K562 (cell line): ENCODE measurements around the gene CSMD2. TPM values are rescaled to one million over a fixed set of nuclear protein-coding genes. Genes with fewer than 3 reads are reported as not detected.

Experiments
- ATAC-seq: fragments of 200-7000 bp; cut with Tn5 transposase; 3 replicates; pipeline ENCODE4 v1.9.1; 2020; ENCODE audit warnings: moderate library complexity
- BruUV-seq: library from RNA; stranded (reverse); fragments of 400-500 nt; replicated peaks from 2 replicates; lab custom pipeline; 2021; lab: Mats Ljungman, UMichigan
- CTCF ChIA-PET: fragments of 300-600 bp; formaldehyde crosslinking; extraction: SDS; loops from one replicate; lab custom pipeline; 2021; ENCODE audit warnings: low intra/inter-chr PET ratio; lab: Yijun Ruan, JAX
- POLR2A ChIA-PET: fragments of 300-600, 350-650 bp; sonication (Branson Sonifier 250); formaldehyde crosslinking; extraction: SDS; loops from one replicate; lab custom pipeline; 2021; ENCODE audit warnings: antibody characterized with exemption, inconsistent platforms; lab: Yijun Ruan, JAX
- DNase-seq, 4 experiments: peaks; one replicate each; pipeline versions ENCODE4 v3.0.0 to v3.0.0-alpha.2; 2011 to 2018; ENCODE audit warnings: low spot score in 3 of 4, mixed read lengths in 3 of 4; ENCODE audit errors: extremely low read depth in 1 of 4
- FAIRE-seq: peaks from 2 replicates; lab custom pipeline; 2011; peaks lifted over from hg19 to GRCh38; lab: Jason Lieb, UNC
- H2AFZ ChIP-seq: 2 replicates; pipeline ENCODE4 v1.6.0; 2011; ENCODE audit warnings: low read depth, low read length, control low read depth, inconsistent platforms
- H3K27ac ChIP-seq: fragments of 200-600 bp; 3 replicates; pipeline ENCODE4 v1.8.0; 2011; ENCODE audit warnings: low read depth, mild to moderate bottlenecking, control low read depth, inconsistent platforms, low read length, moderate library complexity, mixed read lengths; ENCODE audit errors: extremely low read depth
- H3K27me3 ChIP-seq, 2 experiments: fragments of 300-600 bp in 1 of 2; 2 replicates in 1 of 2; 3 replicates in 1 of 2; pipeline versions ENCODE4 v1.6.0 to v1.8.0; 2011; ENCODE audit warnings: inconsistent platforms in 2 of 2, low read length in 2 of 2, mild to moderate bottlenecking in 1 of 2, mixed read lengths in 1 of 2, moderate library complexity in 1 of 2; ENCODE audit not compliant: control insufficient read depth in 2 of 2, insufficient read depth in 2 of 2
- H3K36me3 ChIP-seq: fragments of 300-600 bp; 3 replicates; pipeline ENCODE4 v1.8.0; 2011; ENCODE audit warnings: mild to moderate bottlenecking, low read length, inconsistent platforms; ENCODE audit not compliant: control insufficient read depth, insufficient read depth
- H3K4me1 ChIP-seq, 2 experiments: fragments of 200-600 bp in 1 of 2; replicated peaks in 1 of 2; 2 replicates in 1 of 2; 3 replicates in 1 of 2; pipeline versions ENCODE4 v1.5.1 to v1.8.0; 2011; ENCODE audit warnings: inconsistent platforms in 2 of 2, low read length in 2 of 2, mild to moderate bottlenecking in 1 of 2, mixed read lengths in 1 of 2, moderate library complexity in 1 of 2; ENCODE audit not compliant: control insufficient read depth in 2 of 2, insufficient read depth in 2 of 2
- H3K4me2 ChIP-seq: 2 replicates; pipeline ENCODE4 v1.6.1; 2011; ENCODE audit warnings: low read length, control low read depth, inconsistent platforms, mixed read lengths; ENCODE audit not compliant: insufficient read depth
- H3K4me3 ChIP-seq: fragments of 200-600 bp; sonication (generic), shearing (Covaris generic); 2 replicates; pipeline ENCODE4 v1.5.1; 2016; ENCODE audit warnings: control low read depth, inconsistent platforms
- H3K79me2 ChIP-seq: fragments of 200-600 bp; 3 replicates; pipeline ENCODE4 v1.8.0; 2011; ENCODE audit warnings: low read length, inconsistent platforms; ENCODE audit not compliant: control insufficient read depth, insufficient read depth
- H3K9ac ChIP-seq, 2 experiments: 2 replicates each; pipeline versions ENCODE4 v1.6.0 to v1.6.1; 2011; ENCODE audit warnings: low read depth in 2 of 2, low read length in 2 of 2, control low read depth in 1 of 2, inconsistent platforms in 1 of 2, mild to moderate bottlenecking in 1 of 2, mixed read lengths in 1 of 2; ENCODE audit not compliant: insufficient read depth in 1 of 2
- H3K9me1 ChIP-seq: one replicate; pipeline ENCODE4 v1.6.0; 2011; ENCODE audit warnings: inconsistent platforms, mild to moderate bottlenecking, low read length, moderate library complexity; ENCODE audit not compliant: control insufficient read depth, insufficient read depth
- H3K9me3 ChIP-seq: replicated peaks from 2 replicates; pipeline ENCODE4 v1.5.1; 2011; ENCODE audit warnings: low read depth, low read length, inconsistent platforms; ENCODE audit not compliant: control insufficient read depth, insufficient read depth
- H4K20me1 ChIP-seq: replicated peaks from 2 replicates; pipeline ENCODE4 v1.6.1; 2011; ENCODE audit warnings: low read length, inconsistent platforms, mixed read lengths; ENCODE audit not compliant: control insufficient read depth, insufficient read depth
- CC2D1A ChIP-seq: fragments of 450-650 bp; IDR thresholded peaks from 2 replicates; pipeline ENCODE4 v1.6.1; 2017; ENCODE audit warnings: mild to moderate bottlenecking
- HEY1 ChIP-seq: fragments of 250-450 bp; sonication (Bioruptor Pico); IDR thresholded peaks from 2 replicates; pipeline ENCODE4 v1.5.0; 2020; ENCODE audit warnings: mild to moderate bottlenecking, moderate library complexity, borderline replicate concordance
- THAP12 ChIP-seq: fragments of 250-450 bp; sonication (Bioruptor Pico); IDR thresholded peaks from 2 replicates; pipeline ENCODE4 v1.9.0; 2021; ENCODE audit warnings: mild to moderate bottlenecking, inconsistent platforms
- ZBTB1 ChIP-seq: sonication (generic); formaldehyde crosslinking; IDR thresholded peaks from 2 replicates; pipeline ENCODE4 v1.8.1; 2023; ENCODE audit warnings: missing genetic modification reagents, low read depth, mild to moderate bottlenecking, borderline replicate concordance
- ZFPM2 ChIP-seq: fragments of 250-450 bp; sonication (Bioruptor Pico); IDR thresholded peaks from 2 replicates; pipeline ENCODE4 v1.5.1; 2022; ENCODE audit warnings: mild to moderate bottlenecking
- ZNF134 ChIP-seq: fragments of 250-450 bp; sonication (Bioruptor Pico); conservative IDR thresholded peaks from 2 replicates; pipeline ENCODE4 v1.4.0; 2020
- WGBS: fragments of 100-300 bp; shearing (Covaris generic); methylation state at CpG from one replicate; pipeline ENCODE4 v1.1.6; 2016; ENCODE audit warnings: low coverage, mixed read lengths; ENCODE audit not compliant: insufficient coverage; ENCODE audit errors: missing lambda C conversion rate; 5-methylcytosine and 5-hydroxymethylcytosine counted together
- in situ Hi-C: fragments of 300-500 bp; cut with MboI; formaldehyde crosslinking; loops from 4 replicates; pipeline ENCODE4 v1.15.0; 2018; ENCODE audit warnings: inconsistent platforms, mixed read lengths
- intact Hi-C: fragments of 100-400 bp; cut with micrococcal nuclease; formaldehyde crosslinking; loops from 2 replicates; pipeline ENCODE4 v1.14.2; 2022
- polyA plus RNA-seq, 8 experiments: library from polyadenylated mRNA; depleted of rRNA in 4 of 8; stranded (reverse) in 5 of 8; unstranded in 3 of 8; fragments of >200 nt; fragmentation: Nextera tagmentation in 2 of 8; fragmentation: Illumina TruSeq in 1 of 8; extraction: Ambion mirVana in 2 of 8; extraction: Trizol in 1 of 8; gene quantifications; 2 replicates each; pipeline versions ENCODE4 v1.2.1 to v1.2.3, GENCODE V29; 2011 to 2014; ENCODE audit warnings: inconsistent platforms in 1 of 8, missing spikeins in 1 of 8
- total RNA-seq, 7 experiments: library from RNA; depleted of rRNA in 6 of 7; stranded (reverse); fragments of >200 nt in 6 of 7; fragmentation: Illumina TruSeq in 2 of 7; extraction: Trizol in 2 of 7; gene quantifications; 2 replicates each; pipeline versions ENCODE4 v1.2.1 to v1.2.3, GENCODE V29; 2011 to 2021; ENCODE audit warnings: low replicate concordance in 1 of 7
- TF ChIP-seq, protein P1 (sequence below): fragments of 450-650 bp; formaldehyde crosslinking; IDR thresholded peaks from 2 replicates; pipeline ENCODE4 v1.4.0; 2020; ENCODE audit warnings: mild to moderate bottlenecking, moderate library complexity

The CSMD2 gene
- total and polyA plus RNA-seq, 9 of the 15 experiments (the other 6 are each of a cell fraction or from before 2014, with no cell fraction given) = not detected

DNA sequence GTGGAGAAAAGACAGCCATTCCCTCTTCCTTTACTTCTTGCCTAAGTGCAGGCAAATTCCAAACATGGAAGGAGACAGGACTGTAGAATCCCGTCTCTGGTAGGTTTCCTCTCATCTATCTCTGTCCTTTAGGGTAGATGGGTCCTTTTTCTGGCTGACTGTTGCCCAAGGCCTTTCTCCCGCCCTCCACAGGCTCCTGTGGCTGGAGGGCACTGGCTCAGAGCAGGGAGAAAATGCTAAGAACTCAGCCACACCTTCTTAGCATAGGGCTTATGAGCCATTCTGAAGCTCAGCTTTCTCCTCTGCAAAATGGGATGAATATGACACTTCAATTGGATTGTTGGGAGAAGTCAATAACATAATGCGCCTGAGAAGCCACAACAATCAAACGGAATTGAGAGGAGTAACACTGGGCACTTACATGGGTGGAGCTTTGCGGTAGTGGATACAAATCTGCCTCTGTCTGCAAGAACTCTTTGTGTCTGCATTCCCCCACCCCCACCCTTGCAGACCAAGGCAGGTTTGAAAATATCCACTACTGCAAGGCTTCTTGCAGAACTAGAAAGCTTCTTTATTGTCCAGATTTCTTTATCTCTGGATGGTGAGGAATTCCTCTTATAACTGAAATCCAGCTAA, 94.7 kb downstream of the CSMD2 start (continued):
- TF ChIP-seq THAP12 (CRISPR knock-in tag) (no peak), HEY1 (CRISPR knock-in tag) (no peak), ZNF134 (CRISPR knock-in tag) (no peak)

- CTCF ChIA-PET = no interaction called here
- H3K4me1 ChIP-seq = no peaks in the 10 kb centered on the region
- H3K9me1 ChIP-seq = no peaks in the 10 kb centered on the region
- WGBS = 2% methylated on average over 5 of the region's 5 CpGs
- no peaks in the 10 kb centered on the region for H4K20me1 ChIP-seq
- POLR2A ChIA-PET = interaction anchor here (1.1 kb wide), 1 partner anchor 9 kb away, joined by 3 read pairs; no protein-coding TSS in a partner anchor
- no peak overlapping the region for H3K4me2 ChIP-seq
- H2AFZ ChIP-seq = no peak overlapping the region
- ATAC-seq = no peak
- no peaks in the 10 kb centered on the region; a peak in 1 of 5 replicates for H3K27me3 ChIP-seq
- H3K9ac ChIP-seq = no peak overlapping the region
- BruUV-seq = no TSS peak
- H3K9me3 ChIP-seq = no peaks in the 10 kb centered on the region
- no peak for DNase-seq
- no peak overlapping the region for H3K4me3 ChIP-seq
- no peak overlapping the region for H3K27ac ChIP-seq
- in situ Hi-C loops (no loop called here), intact Hi-C loops (no loop called here)
- TF ChIP-seq CC2D1A (no peak), ZFPM2 (CRISPR knock-in tag) (no peak), ZBTB1 (CRISPR knock-in tag) (no peak)
- TF ChIP-seq, protein P1, sequence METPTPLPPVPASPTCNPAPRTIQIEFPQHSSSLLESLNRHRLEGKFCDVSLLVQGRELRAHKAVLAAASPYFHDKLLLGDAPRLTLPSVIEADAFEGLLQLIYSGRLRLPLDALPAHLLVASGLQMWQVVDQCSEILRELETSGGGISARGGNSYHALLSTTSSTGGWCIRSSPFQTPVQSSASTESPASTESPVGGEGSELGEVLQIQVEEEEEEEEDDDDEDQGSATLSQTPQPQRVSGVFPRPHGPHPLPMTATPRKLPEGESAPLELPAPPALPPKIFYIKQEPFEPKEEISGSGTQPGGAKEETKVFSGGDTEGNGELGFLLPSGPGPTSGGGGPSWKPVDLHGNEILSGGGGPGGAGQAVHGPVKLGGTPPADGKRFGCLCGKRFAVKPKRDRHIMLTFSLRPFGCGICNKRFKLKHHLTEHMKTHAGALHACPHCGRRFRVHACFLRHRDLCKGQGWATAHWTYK (CRISPR knock-in tag) = no peak
- no peaks in the 10 kb centered on the region for H3K36me3 ChIP-seq
- no peak for FAIRE-seq
- no peaks in the 10 kb centered on the region for H3K79me2 ChIP-seq
Observed at GRCh38 chr1:34066981-34067603, 97.9 kb downstream of the CSMD2 start.
